H4 (cell line): ENCODE measurements around the gene SMAD9. TPM values are rescaled to one million over a fixed set of nuclear protein-coding genes. Genes with fewer than 3 reads are reported as not detected.

Experiments used
- DNase-seq: peaks from one replicate; pipeline ENCODE4 v3.0.0-alpha.2; 2015; ENCODE audit warnings: low spot score
- total RNA-seq: library from RNA; depleted of rRNA; stranded (reverse); fragments of >200 nt; shearing (Covaris generic); gene quantifications from 2 replicates; pipeline ENCODE4 v1.2.3, GENCODE V29; 2014

The SMAD9 gene
- total RNA-seq, 1 experiment from 2014 or later: 4.0 TPM

DNA sequence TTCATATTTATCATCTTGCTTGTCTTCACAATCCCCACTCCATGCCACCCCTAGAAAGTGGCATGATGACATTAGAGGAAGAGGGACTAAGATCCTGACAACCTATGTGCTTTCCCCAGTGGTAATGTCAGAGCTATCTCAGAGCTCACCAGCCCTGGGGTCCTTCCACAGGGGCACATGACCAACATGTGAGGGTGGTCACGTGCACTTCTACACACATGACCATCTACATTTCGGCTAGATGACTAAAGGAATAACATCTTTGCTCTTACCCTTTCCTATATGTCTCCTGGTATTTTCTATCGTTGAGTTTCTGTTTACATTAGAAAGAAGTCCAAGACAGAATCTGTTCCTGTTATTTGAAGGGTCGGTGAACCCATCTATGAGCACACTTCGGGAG is 54.8 kb downstream of the SMAD9 start:
- no peak for DNase-seq

DNA sequence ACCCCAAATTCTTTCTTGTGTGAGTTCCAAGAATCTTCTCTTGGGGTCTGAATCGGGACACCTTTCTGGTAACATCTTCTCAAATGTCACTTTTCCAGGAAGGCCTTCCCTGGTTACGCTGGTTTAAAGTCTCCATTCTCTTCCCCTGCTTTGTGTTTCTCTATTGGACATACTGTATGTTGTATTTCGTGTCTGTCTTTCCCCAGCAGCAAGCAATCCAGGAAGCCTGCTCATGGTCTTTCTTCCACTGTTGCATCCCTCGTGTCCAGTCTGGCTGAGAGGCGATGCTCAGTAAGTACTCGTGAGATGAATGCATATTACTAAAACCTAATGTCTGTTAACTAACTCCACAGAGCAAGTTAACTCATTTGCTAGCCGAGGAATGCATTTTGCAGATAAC is 57.3 kb downstream of the SMAD9 start:
- DNase-seq: no peak

DNA sequence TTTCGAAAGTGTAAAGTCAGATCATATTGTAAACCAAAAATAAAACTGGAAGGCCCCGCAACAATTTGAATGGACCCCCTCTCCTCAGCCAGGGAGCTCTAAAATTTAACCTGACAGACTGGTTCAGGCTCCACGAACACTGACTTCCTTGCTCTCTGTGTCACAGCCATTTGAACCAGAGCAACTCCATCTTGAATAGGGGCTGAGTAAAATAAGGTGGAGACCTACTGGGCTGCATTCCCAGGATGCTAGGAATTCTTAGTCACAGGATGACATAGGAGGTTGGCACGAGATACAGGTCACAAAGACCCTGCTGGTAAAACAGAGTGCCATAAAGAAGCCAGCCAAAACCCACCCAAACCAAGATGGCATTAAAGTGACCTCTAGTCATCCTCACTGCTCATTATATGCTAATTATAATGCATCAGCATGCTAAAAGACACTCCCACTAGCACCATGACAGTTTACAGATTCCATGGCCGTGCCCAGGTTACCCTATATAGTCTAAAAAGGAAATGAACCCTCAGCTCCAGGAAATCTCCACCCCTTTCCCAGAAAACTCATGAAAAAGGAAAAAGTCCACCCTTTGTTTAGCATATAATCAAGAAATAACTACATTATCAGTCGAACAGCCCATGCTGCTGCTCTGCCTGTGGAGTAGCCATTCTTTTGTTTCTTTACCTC is 57.9 kb downstream of the SMAD9 start:
- DNase-seq: no peak

DNA sequence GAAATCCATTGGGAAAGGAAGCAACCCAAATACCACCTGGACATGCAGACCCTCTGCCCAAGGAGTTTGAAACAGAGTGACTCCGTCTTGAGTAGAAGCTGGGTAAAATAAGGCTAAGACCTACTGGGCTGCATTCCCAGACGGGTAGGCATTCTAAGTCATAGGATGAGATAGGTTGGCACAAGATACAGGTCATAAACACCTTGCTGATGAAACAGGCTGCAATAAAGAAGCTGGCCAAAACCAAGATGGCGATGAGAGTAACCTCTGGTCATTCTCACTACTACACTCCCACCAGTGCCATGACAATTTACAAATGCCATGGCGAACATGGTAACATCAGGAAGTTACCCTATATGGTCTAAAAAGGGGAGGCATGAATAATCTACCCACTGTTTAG is 60.8 kb downstream of the SMAD9 start:
- DNase-seq: no peak

DNA sequence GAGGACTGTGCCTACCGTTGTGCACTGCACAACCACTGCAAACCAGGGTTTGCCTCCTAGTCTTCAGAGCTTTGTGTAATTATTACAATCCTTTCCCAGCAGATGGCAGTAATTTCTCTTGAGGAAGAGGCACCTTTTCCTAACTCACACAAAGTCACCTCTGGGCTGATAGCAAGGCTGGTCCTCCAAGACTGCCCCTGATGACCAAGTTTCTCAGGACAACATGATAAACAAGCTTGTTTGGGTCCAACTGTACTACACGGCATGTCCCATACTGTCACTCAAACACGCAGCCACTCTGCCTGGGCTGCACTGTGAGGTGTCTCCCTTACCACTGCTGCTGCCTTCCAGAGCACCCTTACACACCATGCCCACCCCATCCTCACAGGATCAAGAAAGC is 61.7 kb downstream of the SMAD9 start:
- peak; percentile 28 for DNase-seq

DNA sequence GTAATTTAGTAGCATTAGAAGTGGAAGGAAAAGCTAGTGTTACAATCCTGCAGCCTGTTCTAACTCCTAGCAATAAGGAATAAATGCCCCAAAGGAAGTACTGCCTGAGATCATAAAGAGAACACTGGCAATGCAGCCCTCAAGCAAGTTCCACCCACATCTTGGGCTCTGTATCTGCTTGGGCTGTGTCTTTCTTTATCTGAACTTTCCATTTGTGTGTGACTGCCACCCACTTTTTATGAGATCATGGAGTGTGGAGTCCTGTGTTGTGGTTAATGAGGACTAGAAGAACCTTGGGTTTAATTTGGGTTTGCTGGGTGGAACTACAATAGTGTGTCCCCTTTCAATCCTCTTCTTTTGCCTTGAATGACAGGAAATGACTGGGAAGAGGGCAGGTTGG is 62.8 kb downstream of the SMAD9 start:
- DNase-seq: no peak

DNA sequence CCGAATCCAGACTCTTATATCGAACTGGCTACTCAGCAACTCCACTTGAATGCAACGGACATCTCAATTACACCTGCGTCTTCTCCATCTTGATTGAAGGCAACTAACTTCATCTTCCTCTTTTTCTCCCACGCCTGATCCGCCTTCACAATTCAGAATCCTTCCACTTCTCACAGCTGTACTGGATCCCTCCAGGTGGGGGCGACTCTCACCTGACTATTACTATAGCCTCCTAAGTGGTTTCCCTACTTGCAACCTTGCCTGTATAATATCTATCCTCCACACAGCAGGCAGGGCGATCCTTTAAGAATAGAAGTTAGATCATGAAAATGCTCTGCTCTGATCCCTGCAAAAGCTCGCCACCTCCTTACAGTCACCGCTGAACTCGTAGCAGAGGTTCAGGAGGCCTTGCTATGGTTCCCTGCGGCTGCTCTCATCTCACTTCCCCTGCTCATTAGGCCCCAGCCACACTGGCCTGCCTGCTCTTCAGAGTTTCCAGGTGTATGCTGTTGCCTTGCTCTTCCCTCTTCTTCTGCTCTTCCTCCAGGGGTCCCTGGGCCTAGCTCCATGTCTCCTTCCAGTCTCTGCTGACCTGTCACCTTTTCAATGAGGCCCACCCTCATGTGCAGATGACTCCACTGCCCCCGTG is 69.1 kb downstream of the SMAD9 start:
- DNase-seq: no peak

DNA sequence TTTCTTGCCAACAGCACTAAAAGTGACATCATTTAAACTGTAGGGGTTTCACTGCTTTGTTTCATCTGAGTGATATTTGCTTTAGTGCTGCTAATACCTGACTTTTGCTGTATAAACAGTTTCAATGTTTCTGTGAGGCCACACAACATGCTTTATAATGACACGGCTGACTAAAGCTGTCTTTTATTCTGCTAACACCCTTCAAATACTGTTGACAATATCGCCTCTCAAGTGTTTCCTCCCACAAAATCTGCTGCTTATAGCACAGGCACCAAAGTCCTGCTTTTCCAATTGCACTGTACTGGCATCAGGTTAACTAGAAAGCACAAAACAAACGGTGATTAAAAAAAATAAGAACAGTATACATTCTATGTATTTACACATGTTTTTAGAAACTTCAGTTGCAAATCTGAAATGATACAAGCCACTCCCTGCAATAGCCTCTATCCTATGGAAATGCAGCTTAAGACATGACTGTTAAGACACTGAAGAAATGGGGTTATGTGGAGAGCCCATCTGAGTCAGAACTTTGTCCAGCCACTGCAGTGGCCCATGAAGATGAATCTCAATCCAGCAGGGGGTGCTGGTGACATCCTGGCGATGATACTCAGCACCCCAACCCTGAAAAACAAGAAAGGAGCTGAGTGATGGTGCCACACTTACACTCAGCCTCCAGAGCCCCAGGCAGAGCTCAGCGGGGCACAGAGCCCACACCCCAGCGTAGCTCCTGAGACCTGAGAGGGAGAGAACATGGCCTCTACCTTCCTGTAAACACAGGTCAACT is 71.6 kb downstream of the SMAD9 start:
- peak; percentile 5 for DNase-seq

DNA sequence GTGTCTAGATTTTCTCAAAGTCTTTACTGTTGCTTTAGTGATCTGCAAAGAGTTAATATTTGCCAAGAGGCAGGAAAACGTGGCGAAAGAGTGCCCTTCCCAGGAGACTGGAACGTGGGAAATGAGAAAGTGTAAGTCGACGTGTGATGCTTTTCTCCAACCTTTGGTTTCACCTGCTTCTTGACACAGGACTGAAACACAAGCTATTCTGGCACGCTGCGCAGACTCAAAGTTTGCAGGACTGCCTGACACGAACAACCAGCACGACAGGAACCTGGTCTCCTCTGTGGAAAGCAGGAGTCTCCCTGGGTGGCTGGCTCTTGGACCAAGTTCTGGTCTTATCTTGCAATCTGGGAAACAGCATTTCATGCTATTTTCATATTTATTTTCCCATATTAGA is 72.4 kb downstream of the SMAD9 start:
- no peak for DNase-seq

DNA sequence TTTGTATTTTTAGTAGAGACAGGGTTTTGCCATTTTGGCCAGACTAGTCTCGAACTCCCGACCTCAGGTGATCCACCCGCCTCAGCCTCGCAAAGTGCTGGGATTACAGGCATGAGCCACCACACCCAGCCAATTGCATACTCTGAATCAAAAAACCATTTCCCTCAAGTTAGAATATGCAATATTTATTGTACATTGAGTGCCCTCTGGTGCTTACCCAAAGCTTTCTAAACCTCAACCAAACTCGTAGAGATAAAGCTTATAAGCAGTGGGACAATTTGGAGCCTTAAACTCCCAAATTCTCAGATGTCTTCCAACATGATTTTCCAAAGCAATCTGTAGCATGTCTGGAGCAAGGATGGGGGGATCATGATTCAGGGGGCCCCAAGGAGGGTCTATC is 78.6 kb downstream of the SMAD9 start:
- no peak for DNase-seq

DNA sequence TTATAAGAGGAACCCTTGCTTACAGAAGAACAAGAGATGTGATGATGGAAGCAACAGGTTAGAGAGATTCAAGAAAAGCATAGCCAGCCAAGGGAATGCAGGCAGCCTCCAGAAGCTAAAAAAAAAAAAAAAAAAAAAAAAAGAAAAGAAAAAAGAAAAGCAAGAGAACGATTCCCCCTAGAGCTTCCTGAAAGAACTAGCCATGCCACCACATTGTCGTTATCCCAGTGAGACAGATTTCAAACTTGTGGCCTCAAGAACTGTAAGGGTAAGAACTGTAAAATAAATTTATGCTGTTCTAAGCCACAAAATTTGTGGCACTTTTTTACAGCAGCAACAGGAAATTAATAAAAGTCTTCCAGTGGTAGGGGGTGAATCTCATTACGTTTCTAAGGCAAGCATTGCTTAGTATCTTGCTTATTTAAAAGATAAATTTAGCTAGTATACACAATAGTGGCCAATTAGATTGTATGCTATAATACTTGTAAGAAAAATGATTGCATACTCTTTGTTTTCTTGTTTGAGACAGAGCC is 79.3 kb downstream of the SMAD9 start:
- no peak for DNase-seq

DNA sequence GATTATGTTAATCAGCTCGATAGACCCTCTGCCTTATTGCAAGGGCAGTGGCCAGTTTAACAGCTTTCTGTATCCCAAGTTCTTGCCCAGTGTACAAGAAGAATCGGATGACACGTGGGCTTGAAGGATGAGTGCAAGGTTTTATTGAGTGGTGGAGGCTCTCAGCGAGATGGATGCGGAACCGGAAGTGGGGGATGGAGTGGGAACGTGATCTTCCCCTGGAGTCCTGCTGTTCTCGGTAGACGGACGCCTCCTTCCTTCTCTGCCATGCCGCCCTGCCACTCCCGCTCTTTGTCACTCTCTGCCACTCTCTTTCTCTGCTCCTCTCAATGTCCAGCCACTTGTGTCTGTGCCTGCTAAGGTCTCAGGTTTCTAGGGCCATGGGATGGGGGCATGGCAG is 80.1 kb downstream of the SMAD9 start:
- DNase-seq: no peak

DNA sequence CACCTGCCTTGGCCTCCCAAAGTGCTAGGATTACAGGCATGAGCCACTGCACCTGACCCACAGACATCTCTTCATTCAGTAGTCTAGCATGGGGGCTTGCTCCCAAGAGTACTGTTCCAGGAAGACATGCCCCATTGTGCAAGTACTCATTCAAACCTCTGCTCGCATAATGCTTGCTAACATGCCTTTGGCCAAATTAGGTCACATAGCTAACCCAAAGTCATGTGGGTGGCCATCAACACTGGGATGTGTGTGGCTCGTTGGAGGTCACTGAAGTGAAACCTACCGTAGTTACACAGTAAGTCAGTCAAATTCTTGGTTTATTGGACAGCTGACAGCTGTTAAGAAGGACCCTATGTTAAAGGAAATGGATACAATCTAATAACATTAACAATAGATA is 80.8 kb downstream of the SMAD9 start:
- no peak for DNase-seq

DNA sequence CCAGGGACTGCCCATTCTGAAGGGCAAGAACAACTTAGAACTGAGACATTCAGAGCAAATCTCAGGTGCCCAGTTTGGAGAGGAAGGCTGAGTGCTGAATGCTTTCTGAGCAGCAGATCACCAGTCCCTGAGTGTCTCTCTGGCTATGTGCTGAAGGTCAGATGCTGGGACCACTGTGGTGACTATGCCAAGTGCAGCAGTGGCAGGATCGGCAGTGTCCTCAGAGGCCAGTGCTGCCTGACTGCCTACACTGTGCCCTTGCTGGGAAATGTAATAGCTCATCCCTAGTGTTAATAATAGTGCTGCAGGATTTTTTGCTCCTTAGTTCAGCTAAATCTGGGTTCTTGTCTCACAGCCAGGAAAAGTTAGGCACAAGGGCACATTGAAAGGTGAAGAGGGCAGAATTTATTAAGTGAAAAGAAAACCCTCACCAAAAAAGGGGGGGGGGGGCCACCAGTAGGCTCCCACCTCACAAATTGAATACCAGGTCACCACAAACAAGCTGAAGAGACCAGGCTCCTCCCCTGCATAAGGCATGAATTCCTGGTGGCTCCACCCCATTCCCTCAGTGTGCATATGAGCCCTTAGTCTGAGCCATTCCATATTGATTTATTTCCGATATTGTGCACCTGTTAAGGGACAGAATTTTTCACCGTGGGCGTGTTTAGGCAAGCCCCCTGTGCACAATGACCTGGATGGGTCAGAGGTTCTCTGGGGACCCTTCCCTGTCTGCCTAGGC is 82.5 kb downstream of the SMAD9 start:
- DNase-seq: no peak

DNA sequence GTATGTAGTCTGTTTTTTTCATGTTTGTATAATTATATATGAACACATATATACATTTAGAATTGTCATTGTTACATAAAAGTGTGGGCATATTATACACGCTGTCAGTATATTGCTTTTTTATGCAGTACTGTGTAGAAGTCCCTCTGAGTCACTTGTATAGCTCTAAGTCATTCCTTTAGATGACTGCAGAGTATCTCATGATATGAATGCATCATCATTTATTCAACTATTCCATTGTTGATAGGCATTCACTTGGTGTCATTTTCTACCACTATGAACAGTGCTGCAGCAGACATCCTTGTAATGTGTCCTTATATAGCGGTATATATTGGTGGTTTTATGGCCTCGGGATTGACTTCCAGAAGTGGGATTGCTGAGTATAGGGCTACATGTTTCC is 85.7 kb downstream of the SMAD9 start:
- no peak for DNase-seq

DNA sequence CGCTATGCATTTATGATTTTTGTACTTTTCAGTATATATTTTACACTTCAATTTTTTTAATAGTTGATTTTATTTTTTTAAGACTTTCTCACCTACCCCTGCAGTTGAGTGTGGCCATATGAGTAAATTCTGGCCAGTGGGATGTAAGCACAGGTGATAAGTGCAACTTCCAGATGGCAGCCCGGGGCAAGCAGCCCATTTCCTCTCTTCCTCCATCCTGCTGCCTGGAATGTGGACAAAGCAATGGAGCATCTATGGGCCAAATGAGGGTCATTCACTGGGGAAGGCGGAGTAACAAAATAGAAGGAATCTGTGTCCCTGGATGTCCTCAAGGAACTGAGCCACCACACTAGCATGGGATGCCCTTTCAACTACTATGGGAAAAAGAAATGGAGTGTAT is 88.7 kb downstream of the SMAD9 start:
- no peak for DNase-seq

DNA sequence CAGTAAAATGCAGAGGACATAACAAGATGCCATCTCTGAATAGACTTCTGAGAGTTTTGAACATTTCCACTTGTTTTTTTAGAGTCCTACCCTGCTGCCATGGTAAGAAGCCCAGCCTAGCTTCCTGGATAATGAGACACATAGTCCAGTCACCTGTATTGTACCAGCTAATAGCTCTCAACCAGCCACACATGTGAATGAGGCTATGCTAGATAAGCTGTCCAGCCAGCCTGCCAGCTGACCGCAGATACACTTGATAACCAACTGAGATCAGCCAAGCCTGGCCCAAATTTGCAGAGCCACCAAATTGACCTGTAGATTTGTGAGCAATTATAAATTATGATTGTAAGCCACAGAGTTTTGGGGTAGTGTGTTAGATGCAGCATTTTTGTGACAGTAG is 90.3 kb downstream of the SMAD9 start:
- DNase-seq: no peak

DNA sequence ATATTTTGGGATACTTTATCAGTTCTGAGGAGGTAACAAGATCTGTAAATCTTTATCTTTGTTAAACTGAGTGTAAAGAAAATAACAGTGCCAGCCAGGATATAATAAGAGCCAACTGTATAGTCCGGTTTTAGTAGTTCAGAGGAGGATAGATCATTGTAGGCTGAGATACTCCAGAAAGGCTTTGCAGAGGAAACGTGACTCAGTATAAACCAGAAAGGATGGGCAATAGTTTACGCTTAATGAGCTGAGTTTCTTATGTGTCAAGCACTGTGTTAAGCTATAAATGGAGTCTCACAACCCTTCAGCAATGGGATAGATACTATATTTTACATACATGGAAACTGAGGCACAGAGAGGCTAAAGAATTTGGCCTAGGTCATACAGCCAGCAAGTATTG is 97.3 kb downstream of the SMAD9 start:
- no peak for DNase-seq

DNA sequence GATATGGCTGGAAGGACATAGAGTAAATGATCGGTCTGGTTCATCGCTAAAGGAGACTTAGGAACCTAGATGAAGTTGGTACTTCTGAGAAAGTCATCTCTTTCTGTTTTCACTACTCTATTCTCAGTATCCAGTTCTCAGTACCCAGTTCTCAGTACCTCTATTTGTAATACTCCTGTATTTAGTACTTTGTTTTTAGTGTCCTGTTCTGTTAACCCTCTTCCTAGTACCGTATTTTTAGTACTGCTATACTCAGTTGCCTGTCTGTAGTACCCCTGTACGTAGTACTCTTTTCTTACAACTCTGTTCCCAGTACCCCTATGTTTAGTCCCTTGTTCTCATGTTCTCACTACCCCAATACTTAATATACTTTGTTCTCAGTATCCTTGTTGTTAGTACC is 99.8 kb downstream of the SMAD9 start:
- no peak for DNase-seq

DNA sequence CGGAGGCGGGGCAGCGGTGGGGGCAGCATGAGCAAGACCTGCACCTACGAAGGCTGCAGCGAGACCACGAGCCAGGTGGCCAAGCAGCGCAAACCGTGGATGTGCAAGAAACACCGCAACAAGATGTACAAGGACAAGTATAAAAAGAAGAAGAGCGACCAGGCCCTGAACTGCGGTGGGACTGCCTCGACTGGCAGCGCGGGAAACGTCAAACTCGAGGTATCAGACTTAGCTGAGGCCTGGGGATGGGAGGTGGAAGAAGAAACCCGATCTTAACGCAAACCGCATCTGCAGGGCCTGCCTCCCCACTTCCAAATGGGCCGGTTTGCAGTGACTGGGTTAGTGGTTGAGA is 100.3 kb downstream of the SMAD9 start:
- DNase-seq: no peak

DNA sequence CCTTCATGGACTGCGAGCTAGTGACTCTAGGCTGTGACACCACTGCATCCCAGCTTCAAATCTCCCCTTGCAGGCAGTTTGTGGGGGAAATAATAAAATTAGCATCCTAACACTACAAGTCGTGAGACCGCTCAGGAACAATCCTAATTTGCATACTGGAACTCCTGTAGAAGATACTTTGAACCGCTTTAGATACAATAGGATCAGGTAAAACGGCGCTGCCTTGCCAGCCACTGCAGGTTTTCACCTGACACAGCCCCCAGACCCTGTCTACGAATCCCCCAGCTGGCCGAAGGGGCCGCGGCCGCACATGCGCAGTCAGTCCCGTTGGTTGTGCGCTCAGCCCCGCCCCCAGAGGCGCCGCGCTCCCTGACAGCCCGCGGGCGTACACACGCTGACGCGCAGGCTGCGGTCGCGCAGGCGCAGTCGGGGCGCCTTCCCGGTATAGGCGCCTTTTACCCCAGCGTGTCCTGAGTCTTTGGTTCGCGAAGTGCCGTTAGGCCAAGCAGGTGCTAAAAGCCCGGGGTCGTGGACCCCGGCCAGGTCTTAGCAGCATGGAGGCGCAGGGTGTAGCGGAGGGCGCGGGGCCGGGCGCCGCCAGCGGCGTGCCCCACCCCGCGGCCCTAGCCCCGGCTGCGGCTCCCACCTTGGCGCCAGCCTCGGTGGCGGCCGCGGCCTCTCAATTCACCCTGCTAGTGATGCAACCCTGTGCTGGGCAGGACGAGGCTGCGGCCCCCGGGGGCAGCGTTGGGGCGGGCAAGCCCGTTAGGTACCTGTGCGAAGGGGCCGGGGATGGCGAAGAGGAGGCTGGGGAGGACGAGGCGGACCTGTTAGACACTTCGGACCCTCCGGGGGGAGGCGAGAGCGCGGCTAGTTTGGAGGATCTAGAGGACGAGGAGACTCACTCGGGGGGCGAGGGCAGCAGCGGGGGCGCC is 101.0 kb downstream of the SMAD9 start, which contains the start of gene RFXAP:
RFXAP (plus strand) TSS at position 419 of the 935 bp plus-strand sequence; CDS start at position 555, 136 bp downstream.
- DNase-seq: peak; percentile 64
